GM12875 (cell line): ENCODE results near the gene ARHGAP42.
"Not testable (repeated sequence)": the region's sequence is repeated elsewhere in the genome, so short reads cannot be mapped to it uniquely, and the experiment has no call there.

Experiments
- H3K4me3 ChIP-seq: one replicate; pipeline ENCODE4 v1.5.1; 2011; ENCODE audit warnings: low read depth, low read length, control low read depth
- CTCF ChIP-seq: IDR thresholded peaks from 2 replicates; pipeline ENCODE4 v1.5.1; 2011; ENCODE audit warnings: low read depth, mild to moderate bottlenecking, control low read depth, inconsistent platforms, low read length, moderate library complexity, borderline replicate concordance; ENCODE audit not compliant: insufficient read depth

ARHGAP42 gene

GRCh38 chr11:100890789-100891188, 203.7 kb downstream of the ARHGAP42 start:
- TF ChIP-seq CTCF: no peak
- no peak overlapping the region for H3K4me3 ChIP-seq

GRCh38 chr11:100892886-100893285, 205.8 kb downstream of the ARHGAP42 start:
- no peak overlapping the region for H3K4me3 ChIP-seq
- TF ChIP-seq CTCF: no peak

- H3K4me3 ChIP-seq: no peak overlapping the region
- no peak for TF ChIP-seq CTCF
Measured at GRCh38 chr11:100895449-100895848, 208.4 kb downstream of the ARHGAP42 start.

- not testable (repeated sequence) for H3K4me3 ChIP-seq
Measured at GRCh38 chr11:100895976-100896375, 208.9 kb downstream of the ARHGAP42 start.

- not testable (repeated sequence) for H3K4me3 ChIP-seq
Measured at GRCh38 chr11:100901471-100901870, 214.4 kb downstream of the ARHGAP42 start.

- TF ChIP-seq CTCF: no peak
Measured at GRCh38 chr11:100902454-100903141, 215.5 kb downstream of the ARHGAP42 start.

GRCh38 chr11:100903284-100903683, 216.2 kb downstream of the ARHGAP42 start:
- H3K4me3 ChIP-seq: no peak overlapping the region
- no peak for TF ChIP-seq CTCF

More at GRCh38 chr11:100902454-100903141, 215.5 kb downstream of the ARHGAP42 start:
- H3K4me3 ChIP-seq: no peak overlapping the region

- no peak for TF ChIP-seq CTCF
- no peak overlapping the region for H3K4me3 ChIP-seq
Measured at GRCh38 chr11:100905684-100906083, 218.6 kb downstream of the ARHGAP42 start.
